ENCODE measurements around the gene ZDHHC7.

DNA sequence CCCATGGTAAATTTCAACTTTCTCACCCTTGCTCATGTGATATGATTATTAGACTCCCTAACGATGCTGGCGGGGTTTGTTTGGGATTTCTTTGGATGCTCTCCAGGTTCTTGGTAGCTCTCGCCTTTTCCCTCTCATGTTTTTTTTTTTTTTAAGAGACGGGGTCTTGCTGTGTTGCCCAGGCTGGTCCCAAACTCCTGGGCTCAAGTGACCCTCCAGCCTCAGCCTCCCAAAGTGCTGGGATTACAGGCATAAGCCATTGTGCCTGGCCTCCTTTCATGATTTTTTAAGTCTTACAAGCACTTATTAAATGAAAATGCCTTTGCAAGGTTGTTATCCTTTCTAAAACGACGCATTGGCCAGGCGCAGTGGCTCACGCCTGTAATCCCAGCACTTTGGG, 40.3 kb upstream of the ZDHHC7 start:
- TF ChIP-seq, protein P1, sequence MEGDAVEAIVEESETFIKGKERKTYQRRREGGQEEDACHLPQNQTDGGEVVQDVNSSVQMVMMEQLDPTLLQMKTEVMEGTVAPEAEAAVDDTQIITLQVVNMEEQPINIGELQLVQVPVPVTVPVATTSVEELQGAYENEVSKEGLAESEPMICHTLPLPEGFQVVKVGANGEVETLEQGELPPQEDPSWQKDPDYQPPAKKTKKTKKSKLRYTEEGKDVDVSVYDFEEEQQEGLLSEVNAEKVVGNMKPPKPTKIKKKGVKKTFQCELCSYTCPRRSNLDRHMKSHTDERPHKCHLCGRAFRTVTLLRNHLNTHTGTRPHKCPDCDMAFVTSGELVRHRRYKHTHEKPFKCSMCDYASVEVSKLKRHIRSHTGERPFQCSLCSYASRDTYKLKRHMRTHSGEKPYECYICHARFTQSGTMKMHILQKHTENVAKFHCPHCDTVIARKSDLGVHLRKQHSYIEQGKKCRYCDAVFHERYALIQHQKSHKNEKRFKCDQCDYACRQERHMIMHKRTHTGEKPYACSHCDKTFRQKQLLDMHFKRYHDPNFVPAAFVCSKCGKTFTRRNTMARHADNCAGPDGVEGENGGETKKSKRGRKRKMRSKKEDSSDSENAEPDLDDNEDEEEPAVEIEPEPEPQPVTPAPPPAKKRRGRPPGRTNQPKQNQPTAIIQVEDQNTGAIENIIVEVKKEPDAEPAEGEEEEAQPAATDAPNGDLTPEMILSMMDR (IDR thresholded peaks at IDR 0.05), result no peak
- no peak for TF ChIP-seq POLR2A (IDR thresholded peaks at IDR 0.05)
